IMR-90 (cell line): ENCODE measurements around the gene CNTNAP1. TPM values are rescaled to one million over a fixed set of nuclear protein-coding genes. Genes with fewer than 3 reads are reported as not detected.

ENCODE experiments used
- ATAC-seq: fragments of 200-7000 bp; cut with Tn5 transposase; 2 replicates; pipeline ENCODE4 v1.9.1; 2020; ENCODE audit warnings: low read depth, mild to moderate bottlenecking, moderate library complexity
- BruUV-seq: library from RNA; stranded (reverse); fragments of 400-500 nt; replicated peaks from 2 replicates; lab custom pipeline; 2021; lab: Mats Ljungman, UMichigan
- CTCF ChIA-PET: fragments of 300-600 bp; formaldehyde crosslinking; extraction: SDS; loops from one replicate; lab custom pipeline; 2021; ENCODE audit warnings: antibody characterized with exemption; lab: Yijun Ruan, JAX
- POLR2A ChIA-PET: fragments of 300-600 bp; sonication (Branson Sonifier 250); formaldehyde crosslinking; loops from one replicate; lab custom pipeline; 2022; ENCODE audit warnings: antibody characterized with exemption; ENCODE audit not compliant: unreplicated experiment; lab: Charles Lee
- DNase-seq: peaks from one replicate; pipeline ENCODE4 v3.0.0; 2013
- H2AFZ ChIP-seq: replicated peaks from 2 replicates; pipeline ENCODE3; 2013; ENCODE audit warnings: low read length, mild to moderate bottlenecking; ENCODE audit not compliant: poor library complexity
- H2AK5ac ChIP-seq: 2 replicates; pipeline ENCODE4 v1.6.1; 2013; ENCODE audit warnings: low read depth, low read length, inconsistent platforms
- H2AK9ac ChIP-seq: replicated peaks from 2 replicates; pipeline ENCODE3; 2013; ENCODE audit warnings: mild to moderate bottlenecking, low read depth, low read length, moderate library complexity; ENCODE audit not compliant: poor library complexity
- H2BK120ac ChIP-seq: 2 replicates; pipeline ENCODE4 v1.6.1; 2013; ENCODE audit warnings: low read depth, low read length, inconsistent platforms
- H2BK15ac ChIP-seq: 3 replicates; pipeline ENCODE4 v1.6.1; 2013; ENCODE audit warnings: low read depth, low read length, inconsistent platforms
- H2BK20ac ChIP-seq: 2 replicates; pipeline ENCODE4 v1.6.1; 2013; ENCODE audit warnings: low read depth, mild to moderate bottlenecking, inconsistent platforms, low read length, moderate library complexity
- H2BK5ac ChIP-seq: 2 replicates; pipeline ENCODE4 v1.6.1; 2013; ENCODE audit warnings: mild to moderate bottlenecking, low read depth, low read length, inconsistent platforms; ENCODE audit not compliant: poor library complexity, severe bottlenecking
- H3K14ac ChIP-seq: replicated peaks from 2 replicates; pipeline ENCODE4 v1.6.1; 2013; ENCODE audit warnings: low read depth, low read length, inconsistent platforms
- H3K18ac ChIP-seq: 2 replicates; pipeline ENCODE4 v1.6.1; 2013; ENCODE audit warnings: low read depth, low read length, control low read depth
- H3K23ac ChIP-seq: 2 replicates; pipeline ENCODE4 v1.6.1; 2013; ENCODE audit warnings: low read depth, low read length, inconsistent platforms
- H3K27ac ChIP-seq: 2 replicates; pipeline ENCODE4 v1.5.1; 2013; ENCODE audit warnings: mild to moderate bottlenecking, control low read depth, low read length; ENCODE audit not compliant: insufficient read depth
- H3K27me3 ChIP-seq: 2 replicates; pipeline ENCODE4 v1.6.1; 2013; ENCODE audit warnings: low read length; ENCODE audit not compliant: control insufficient read depth, insufficient read depth
- H3K36me3 ChIP-seq: 2 replicates; pipeline ENCODE4 v1.6.1; 2013; ENCODE audit warnings: low read length, mixed read lengths; ENCODE audit not compliant: control insufficient read depth, insufficient read depth
- H3K4ac ChIP-seq: 2 replicates; pipeline ENCODE4 v1.6.1; 2013; ENCODE audit warnings: low read depth, low read length, inconsistent platforms
- H3K4me1 ChIP-seq: 2 replicates; pipeline ENCODE4 v1.6.1; 2013; ENCODE audit warnings: low read length, mixed read lengths; ENCODE audit not compliant: control insufficient read depth, insufficient read depth
- H3K4me2 ChIP-seq: 2 replicates; pipeline ENCODE4 v1.6.1; 2013; ENCODE audit warnings: low read depth, mild to moderate bottlenecking, control low read depth, low read length, moderate library complexity
- H3K4me3 ChIP-seq: 2 replicates; pipeline ENCODE4 v1.5.1; 2013; ENCODE audit warnings: low read depth, mild to moderate bottlenecking, control low read depth, low read length, moderate library complexity; ENCODE audit not compliant: insufficient read depth
- H3K56ac ChIP-seq: 2 replicates; pipeline ENCODE4 v1.6.1; 2013; ENCODE audit warnings: low read length, inconsistent platforms; ENCODE audit not compliant: insufficient read depth; ENCODE audit errors: extremely low read depth
- H3K79me1 ChIP-seq, 2 experiments: 2 replicates each; pipeline ENCODE4 v1.6.1; 2013; ENCODE audit warnings: low read length in 2 of 2, inconsistent platforms in 1 of 2, low read depth in 1 of 2
- H3K9ac ChIP-seq: 2 replicates; pipeline ENCODE4 v1.6.1; 2013; ENCODE audit warnings: low read depth, low read length, control low read depth
- H3K9me1 ChIP-seq: 2 replicates; pipeline ENCODE4 v1.6.1; 2013; ENCODE audit warnings: low read length, inconsistent platforms; ENCODE audit not compliant: insufficient read depth
- H3K9me3 ChIP-seq: 2 replicates; pipeline ENCODE4 v1.6.1; 2013; ENCODE audit warnings: low read length; ENCODE audit not compliant: control insufficient read depth, insufficient read depth
- H4K20me1 ChIP-seq: 2 replicates; pipeline ENCODE4 v1.6.1; 2013; ENCODE audit warnings: low read length, inconsistent platforms; ENCODE audit not compliant: insufficient read depth
- H4K5ac ChIP-seq: 2 replicates; pipeline ENCODE4 v1.6.1; 2013; ENCODE audit warnings: mild to moderate bottlenecking, low read depth, low read length, control low read depth
- H4K8ac ChIP-seq, 2 experiments: 2 replicates each; pipeline ENCODE4 v1.6.1; 2013; ENCODE audit warnings: low read depth in 2 of 2, low read length in 2 of 2, control low read depth in 1 of 2, inconsistent platforms in 1 of 2
- H4K91ac ChIP-seq: 2 replicates; pipeline ENCODE4 v1.6.1; 2013; ENCODE audit warnings: low read depth, low read length, inconsistent platforms; ENCODE audit not compliant: insufficient read depth
- CEBPB ChIP-seq: IDR thresholded peaks from 2 replicates; pipeline ENCODE4 v1.6.1; 2012; ENCODE audit warnings: low read depth, low read length, improper control_type of control experiment
- MAZ ChIP-seq: IDR thresholded peaks from 2 replicates; pipeline ENCODE4 v1.6.1; 2012; ENCODE audit warnings: low read depth, mild to moderate bottlenecking, low read length, improper control_type of control experiment, moderate library complexity, borderline replicate concordance
- MXI1 ChIP-seq: IDR thresholded peaks from 2 replicates; pipeline ENCODE4 v1.6.1; 2012; ENCODE audit warnings: low read depth, mild to moderate bottlenecking, low read length, moderate library complexity, borderline replicate concordance
- RCOR1 ChIP-seq: IDR thresholded peaks from 2 replicates; pipeline ENCODE4 v1.6.1; 2012; ENCODE audit warnings: mild to moderate bottlenecking, low read length, improper control_type of control experiment; ENCODE audit not compliant: insufficient replicate concordance
- WGBS, 2 experiments: methylation state at CpG; one replicate each; pipeline versions ENCODE4 v1.1.5 to v1.1.7; 2013; ENCODE audit warnings: missing lambda C conversion rate in 2 of 2; ENCODE audit not compliant: insufficient read length in 1 of 2; ENCODE audit errors: extremely low coverage in 2 of 2; 5-methylcytosine and 5-hydroxymethylcytosine counted together
- dilution Hi-C: fragments of 300-500 bp; cut with HindIII; formaldehyde crosslinking; loops from one replicate; pipeline ENCODE4 v1.14.3; 2018; ENCODE audit warnings: low sequenced_read_pairs; ENCODE audit not compliant: unreplicated experiment
- in situ Hi-C: fragments of 300-500 bp; cut with MboI; formaldehyde crosslinking; loops from 3 replicates; pipeline ENCODE4 v1.14.3; 2019; ENCODE audit warnings: low sequenced_read_pairs, inconsistent platforms, mixed read lengths
- intact Hi-C: fragments of 100-400 bp; cut with micrococcal nuclease; formaldehyde crosslinking; loops from 2 replicates; pipeline ENCODE4 v1.10.0; 2022
- polyA plus RNA-seq, 3 experiments: library from polyadenylated mRNA; depleted of rRNA; stranded (reverse); fragments of >200 nt; gene quantifications; 2 replicates each; pipeline ENCODE4 v1.2.3, GENCODE V29; 2012; ENCODE audit warnings: low replicate concordance in 1 of 3
- total RNA-seq: library from RNA; depleted of rRNA; stranded (reverse); fragments of >200 nt; gene quantifications from 2 replicates; pipeline ENCODE4 v1.2.3, GENCODE V29; 2012

CNTNAP1 gene
- total and polyA plus RNA-seq, 2 of the 4 experiments (the other 2 are of a cell fraction): 12.2 to 72.2 TPM

DNA sequence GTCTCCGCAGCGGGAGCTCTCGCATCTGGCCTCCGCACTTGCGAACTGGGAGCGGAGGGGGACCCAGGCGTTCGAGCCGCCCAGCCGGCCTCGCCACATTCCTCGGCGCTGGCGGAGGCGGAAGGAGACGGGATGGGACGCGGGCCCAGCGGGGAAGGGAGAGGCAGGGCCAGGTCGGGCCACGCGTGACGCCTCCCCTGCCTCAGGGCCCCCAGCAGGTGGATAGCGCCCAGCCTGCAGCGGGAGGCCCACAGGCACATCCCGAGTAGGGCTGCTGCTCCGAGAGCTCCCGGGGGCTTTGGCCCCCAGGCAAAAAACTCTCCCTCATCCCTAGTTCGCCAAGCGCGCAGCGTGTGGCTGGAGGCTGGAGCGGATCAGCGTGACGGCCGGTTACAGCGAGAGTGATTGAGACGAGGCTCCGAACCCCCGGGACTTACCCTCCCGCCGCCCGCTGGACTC lies 6.3 kb upstream of the CNTNAP1 start:
- Histone ChIP-seq H2AK5ac (peak overlapping the region; percentile 74), H3K4me2 (peak overlapping the region; percentile 79), H3K9ac (peak overlapping the region; percentile 81), H3K27me3 (no peaks in the 10 kb centered on the region), H2AK9ac (peak overlapping the region; percentile 71), H3K36me3 (peaks cover 24% of the 10 kb centered on the region; the same call in 1 of the 2 replicates), H4K20me1 (peaks cover 34% of the 10 kb centered on the region), H3K18ac (no peak overlapping the region; the same call in 1 of the 2 replicates), H3K9me3 (no peaks in the 10 kb centered on the region), H3K79me1 (peaks cover 12 to 72% of the 10 kb centered on the region in 2 experiments; a peak in 3 of 4 replicates), H2BK5ac (peak overlapping the region; percentile 83), H2BK20ac (no peak overlapping the region), H3K14ac (peak overlapping the region; percentile 83), H4K5ac (no peak overlapping the region), H3K27ac (peak overlapping the region; percentile 90), H4K8ac (no peak overlapping the region; a peak in 1 of 4 replicates), H3K4me3 (peak overlapping the region; percentile 82), H3K23ac (peak overlapping the region; percentile 94), H3K9me1 (peaks cover 12% of the 10 kb centered on the region), H3K4ac (peak overlapping the region; percentile 78), H3K56ac (peak overlapping the region; percentile 79; the same call in 1 of the 2 replicates), H4K91ac (peak overlapping the region; percentile 18), H3K4me1 (peaks cover 34% of the 10 kb centered on the region), H2BK15ac (no peak overlapping the region), H2BK120ac (peak overlapping the region; percentile 17; the same call in 1 of the 2 replicates), H2AFZ (peak overlapping the region; percentile 92)
- peak; percentile 45 for DNase-seq
- TF ChIP-seq MXI1 (peak; percentile 63), RCOR1 (peak; percentile 10), MAZ (peak; percentile 46; the same call in 1 of the 2 replicates), CEBPB (no peak)
- in situ Hi-C loops: loop anchor here (25.0 kb wide), 1 partner anchor 636 kb away; no protein-coding TSS in a partner anchor
- 0 out of 2 replicates have a peak, but pooled peaks have one; percentile 0 for ATAC-seq
- 1% methylated on average over 24 of the region's 43 CpGs; no CpG with 5 or more reads in 1 of the 2 experiments for WGBS, 2 experiments
- dilution Hi-C loops: no loop called here
- intact Hi-C loops: no loop called here
- ChIA-PET CTCF (interaction anchor here (0.6 kb wide), 3 partner anchors 27 to 819 kb away, joined by 3 read pairs; no protein-coding TSS in a partner anchor), POLR2A (no interaction called here)
- no TSS peak for BruUV-seq
